ENCODE results near the gene WDR48.

WDR48 gene

DNA sequence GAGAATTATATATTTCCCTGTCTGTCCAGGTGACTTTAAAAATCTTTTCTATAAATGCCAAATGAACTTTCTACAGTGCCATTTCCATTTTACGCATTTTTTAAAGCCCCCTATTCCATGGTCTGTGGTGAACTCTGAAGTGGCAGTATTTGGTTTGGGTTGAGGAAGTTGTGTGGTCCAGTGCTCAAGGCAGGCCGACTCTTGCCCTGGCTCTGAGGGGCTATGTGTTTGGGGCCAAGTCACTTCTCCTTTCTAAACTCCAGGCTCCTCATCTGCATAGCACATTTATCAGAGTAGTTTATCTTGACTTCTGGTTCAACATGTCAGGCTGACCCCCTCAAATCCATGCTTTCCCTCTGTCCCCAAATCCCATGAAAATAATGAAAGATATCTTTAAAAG is 69.8 kb downstream of the WDR48 start:
- no peak for DNase-seq (ENCODE audit: low read depth, low spot score)

DNA sequence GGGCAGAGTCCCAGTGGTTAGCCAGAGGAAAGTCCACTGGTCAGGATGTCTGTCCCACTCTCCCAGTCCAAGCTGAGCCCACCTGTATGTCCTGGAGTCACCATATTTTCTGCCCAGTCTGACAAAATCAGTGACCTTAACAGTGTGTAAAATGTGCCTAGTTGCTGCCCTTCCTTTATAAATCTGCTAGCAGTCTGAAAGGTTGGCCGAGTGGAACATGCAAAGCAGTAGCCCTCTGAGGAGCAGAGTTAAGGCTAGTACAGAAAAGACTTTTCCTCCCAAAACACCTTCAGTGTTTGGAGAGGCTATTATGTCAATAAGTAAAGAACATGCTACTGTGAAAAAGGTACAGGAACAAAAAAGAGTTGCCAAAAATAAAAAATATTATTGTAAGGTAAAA is 71.0 kb downstream of the WDR48 start:
- DNase-seq (ENCODE audit: low read depth, low spot score): no peak

DNA sequence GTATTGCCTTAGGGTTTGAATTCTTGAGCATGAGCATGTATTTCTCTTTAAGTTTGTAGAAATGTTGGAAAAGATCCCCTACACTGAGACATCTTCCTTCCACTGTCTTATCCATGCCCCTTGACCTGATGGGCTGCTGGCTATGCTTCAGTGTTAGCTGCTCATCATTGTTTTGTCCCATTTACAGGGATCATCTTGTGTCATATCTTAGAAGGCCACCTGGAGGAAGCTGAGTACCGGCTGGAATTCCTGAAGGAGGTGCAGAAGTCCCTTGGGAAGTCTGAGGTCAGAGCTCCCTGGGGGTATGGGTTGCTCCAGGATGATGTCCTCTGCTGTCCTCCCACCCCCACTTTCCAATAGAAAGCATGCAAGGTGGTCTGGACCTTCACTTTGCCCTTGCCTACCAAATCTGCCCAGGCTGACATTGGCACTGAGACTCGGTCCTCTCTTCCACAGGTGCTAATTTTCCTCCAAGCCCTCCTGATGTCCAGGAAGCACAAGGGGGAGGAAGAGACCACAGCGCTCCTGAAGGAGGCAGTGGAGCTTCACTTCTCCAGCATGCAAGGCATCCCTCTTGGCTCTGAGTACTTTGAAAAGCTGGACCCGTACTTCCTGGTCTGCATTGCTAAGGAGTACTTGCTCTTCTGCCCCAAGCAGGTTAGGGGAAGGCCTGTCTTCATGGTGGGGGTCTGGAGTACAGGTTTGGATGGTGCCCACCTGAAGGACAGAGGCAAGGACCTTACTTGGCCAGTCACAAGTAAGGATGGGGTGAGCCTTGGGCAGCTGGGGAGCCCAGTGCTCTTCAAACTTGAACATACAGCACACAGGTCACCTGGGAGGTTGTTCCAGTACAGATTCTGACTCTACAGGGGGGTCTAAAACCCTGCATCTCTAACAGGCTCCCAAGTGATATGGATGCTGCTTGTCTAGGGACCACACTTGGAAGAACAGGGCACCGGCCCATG is 73.3 kb downstream of the WDR48 start:
- DNase-seq (ENCODE audit: low read depth, low spot score): no peak

DNA sequence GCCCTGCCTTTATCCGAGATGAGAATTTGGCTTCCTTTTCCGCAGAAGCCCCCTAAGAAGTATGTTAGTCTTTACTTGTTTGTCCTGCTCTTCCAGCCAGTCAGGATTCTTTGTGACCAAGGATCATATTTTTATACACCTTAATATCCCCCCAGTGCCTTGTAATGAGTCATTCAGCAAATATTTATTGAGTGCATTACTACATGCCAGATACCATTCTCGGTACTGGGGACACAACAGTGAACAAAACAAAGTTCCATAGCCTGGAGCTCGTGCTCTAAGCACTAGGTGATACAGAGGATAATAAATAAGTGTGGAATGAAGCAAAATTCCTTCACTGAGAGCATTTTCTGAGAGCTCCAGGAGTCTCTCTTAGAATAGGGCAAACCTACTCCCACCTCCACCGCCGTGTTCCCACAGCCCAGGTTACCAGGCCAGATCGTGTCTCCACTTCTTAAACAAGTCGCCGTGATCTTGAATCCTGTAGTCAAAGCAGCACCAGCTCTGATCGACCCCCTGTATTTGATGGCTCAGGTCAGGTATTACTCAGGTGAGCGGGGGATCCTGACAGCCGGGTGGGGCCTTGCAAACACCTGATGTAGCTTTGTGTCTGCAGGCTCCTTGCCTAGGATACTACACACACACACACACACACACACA is 74.2 kb downstream of the WDR48 start:
- DNase-seq (ENCODE audit: low read depth, low spot score): no peak

DNA sequence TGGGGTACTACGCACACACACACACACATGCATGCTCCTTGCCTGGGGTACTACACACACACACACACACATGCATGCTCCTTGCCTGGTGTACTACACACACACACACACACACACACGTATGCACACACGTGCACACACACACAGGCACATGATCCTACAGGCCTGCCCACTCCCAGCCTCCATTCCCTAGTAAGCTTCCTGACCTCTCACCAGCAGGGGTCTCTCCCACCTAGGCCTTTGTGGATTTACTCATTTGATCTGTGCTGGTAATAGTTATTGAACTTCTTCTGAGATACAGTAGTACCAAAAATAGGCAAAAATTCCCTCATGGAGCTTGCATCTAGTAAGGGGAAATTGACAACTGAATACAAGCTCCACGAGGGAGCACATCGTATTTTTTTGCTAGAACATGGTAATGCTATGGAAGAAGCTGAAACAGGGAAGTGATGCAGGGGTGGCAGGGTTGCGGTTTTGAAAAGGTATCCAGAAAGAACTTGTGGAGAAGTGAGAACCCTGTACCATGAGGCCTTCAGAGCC is 74.8 kb downstream of the WDR48 start:
- DNase-seq (ENCODE audit: low read depth, low spot score): no peak

DNA sequence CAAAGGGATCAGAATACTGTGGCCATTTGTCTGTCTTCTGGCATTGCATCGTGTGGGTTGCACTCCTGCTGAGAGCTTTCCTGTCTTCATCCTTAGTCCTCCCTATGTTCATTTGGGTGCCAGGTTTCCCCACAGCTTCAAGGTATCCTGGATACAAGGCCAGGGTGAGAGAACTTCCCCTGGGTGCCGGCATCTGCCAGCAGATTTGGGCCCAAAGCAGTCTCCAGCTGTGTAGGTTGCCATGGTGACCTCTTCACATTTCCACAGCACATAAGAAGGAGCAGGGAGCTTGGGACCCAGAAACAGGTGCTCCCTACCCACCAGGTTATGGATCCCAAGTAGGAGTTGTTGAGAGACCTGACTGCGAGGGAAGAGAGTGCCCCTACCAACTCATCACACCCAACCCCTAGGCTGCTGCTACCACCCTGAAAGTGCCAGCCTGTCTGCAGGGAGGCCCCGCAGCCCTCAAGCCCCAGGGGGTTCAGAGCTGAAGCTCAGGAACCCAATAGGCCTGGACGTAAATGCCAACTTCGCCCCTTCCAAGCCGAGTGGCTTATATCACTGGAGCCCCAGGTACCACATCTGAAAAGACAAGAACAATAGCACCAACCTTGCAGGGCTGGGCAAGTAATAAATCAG is 75.6 kb downstream of the WDR48 start:
- no peak for DNase-seq (ENCODE audit: low read depth, low spot score)

DNA sequence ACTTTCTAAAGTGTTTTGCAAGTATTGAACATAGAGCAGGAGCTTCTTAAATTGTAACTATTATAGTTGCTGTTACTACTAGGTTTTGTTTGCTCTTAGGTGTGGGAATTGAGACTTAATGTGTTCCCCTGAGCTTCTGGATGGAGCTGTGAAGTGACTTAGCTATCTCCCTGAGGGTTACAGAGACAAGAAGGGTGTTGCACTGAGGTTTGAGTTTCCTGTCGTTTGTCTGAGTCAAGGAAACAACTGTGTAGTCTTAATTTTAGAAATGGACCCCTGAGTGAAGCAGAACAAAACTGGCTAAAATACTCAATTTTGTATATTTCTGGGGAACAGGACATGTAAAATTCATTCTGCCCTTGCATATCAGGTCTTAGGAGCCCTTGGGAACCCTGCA is 76.1 kb downstream of the WDR48 start:
- no peak for DNase-seq (ENCODE audit: low read depth, low spot score)

DNA sequence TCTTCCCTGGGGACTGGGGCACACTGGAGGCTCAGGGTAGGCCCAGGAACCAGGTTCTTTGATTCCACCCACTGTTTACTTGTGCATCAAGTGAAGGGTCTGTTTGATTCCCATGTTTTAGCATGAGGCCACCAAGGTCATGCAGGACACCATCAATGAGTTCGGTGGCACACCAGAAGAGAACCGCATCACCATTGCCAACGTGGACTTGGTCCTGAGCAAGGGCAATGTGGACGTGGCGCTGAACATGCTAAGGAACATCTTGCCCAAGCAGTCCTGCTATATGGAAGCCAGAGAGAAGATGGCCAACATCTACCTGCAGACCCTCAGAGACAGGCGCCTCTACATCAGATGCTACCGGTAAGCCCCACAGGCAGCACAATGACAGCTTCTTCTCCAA is 77.1 kb downstream of the WDR48 start:
- DNase-seq (ENCODE audit: low read depth, low spot score): no peak

DNA sequence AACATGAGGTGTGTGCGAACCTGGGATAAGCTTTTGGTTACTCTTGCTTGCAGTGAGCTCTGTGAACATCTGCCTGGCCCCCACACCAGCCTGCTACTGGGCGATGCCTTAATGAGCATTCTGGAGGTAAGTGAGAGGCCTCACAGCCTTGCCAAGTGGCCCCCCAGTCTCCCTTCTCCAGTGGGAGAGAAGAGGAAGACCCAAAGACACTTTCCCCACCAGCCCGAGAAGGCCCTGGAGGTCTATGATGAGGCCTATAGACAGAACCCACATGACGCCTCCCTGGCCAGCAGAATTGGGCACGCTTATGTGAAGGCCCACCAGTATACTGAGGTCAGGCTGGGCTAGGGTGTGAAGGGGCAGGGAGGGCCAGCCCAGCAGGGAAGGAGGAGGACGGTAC is 78.2 kb downstream of the WDR48 start:
- DNase-seq (ENCODE audit: low read depth, low spot score): no peak

DNA sequence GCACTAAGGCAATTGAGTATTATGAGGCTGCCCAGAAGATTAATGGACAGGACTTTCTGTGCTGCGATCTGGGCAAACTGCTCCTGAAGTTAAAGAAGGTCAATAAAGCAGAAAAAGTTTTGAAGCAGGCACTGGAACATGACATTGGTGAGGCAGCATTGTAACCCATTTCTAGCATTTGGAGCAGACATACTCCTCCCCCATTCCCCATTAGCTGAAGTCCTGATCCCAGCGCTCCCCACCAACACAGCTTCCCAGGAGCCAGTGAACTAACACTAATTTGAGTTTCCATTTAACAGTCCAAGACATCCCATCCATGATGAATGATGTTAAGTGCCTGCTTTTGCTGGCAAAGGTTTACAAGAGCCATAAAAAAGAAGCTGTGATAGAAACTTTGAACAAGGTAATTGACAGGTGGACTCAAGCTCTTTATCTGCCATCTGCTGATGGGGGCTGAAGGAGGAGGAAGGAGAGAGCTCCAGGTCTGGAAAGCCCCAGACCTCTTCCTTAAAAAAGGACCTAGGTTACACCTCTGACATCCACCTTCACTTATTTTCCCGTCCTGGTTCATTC is 79.0 kb downstream of the WDR48 start:
- DNase-seq (ENCODE audit: low read depth, low spot score): no peak

DNA sequence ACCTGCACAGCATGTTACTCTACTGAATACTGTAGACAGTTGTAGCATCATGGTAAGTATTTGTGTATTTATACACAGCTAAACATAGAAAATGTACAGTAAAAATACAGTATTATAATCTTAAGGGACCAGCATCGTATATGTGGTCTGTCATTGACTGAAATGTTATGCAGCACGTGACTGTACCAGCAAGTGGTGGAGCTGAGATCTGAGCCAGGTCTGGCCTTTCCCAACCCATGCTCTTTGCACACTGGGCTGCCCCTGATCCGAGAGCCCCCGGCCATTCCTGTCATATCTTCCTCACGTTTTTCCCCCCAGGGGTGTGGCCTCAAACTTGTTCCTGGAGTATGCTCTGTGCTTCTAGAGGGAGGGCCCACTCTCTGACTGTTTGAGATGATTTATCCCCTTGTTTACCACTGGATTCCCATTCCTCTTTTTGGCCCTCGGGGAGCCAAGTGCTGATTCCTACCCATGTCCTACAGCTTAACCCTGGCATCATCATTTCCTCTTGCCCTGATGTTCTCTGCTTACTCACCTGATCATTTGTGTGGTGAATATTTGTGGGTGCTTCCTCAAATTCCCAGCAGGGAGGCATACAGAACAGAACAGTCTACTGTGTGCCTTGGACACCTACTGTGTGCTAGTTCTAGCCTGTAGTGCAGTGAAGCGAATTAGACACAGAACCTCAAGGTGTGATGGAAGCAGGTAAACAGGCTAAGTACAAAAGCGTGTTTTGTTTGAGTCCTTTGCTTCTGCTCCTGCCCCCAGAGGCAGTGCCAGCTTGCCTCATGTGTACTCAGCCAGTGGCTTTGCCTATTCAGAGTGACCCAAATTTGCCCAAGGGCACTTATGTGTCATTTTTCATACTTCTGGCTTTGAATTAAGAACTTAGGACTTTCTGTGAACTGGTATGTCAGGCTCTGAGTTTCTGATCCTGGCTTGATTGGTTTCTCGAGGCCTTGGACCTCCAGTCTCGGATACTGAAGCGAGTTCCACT is 80.6 kb downstream of the WDR48 start:
- no peak for DNase-seq (ENCODE audit: low read depth, low spot score)

DNA sequence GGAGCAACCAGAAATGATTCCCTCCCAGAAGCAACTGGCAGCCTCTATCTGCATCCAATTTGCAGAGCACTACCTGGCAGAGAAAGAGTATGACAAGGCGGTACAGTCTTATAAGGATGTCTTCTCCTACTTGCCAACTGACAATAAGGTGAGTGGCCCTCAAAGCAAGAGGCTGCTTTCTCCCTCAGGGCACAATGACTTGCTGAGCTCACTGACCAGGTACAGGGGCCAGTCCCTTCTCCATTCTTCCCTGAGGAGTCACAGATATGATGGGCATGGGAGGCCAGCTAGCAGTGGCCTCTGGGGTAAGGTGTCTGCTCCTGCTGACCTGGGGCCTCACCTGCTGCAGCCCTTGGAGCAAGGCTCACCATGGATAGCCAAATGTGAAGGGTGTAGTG is 81.3 kb downstream of the WDR48 start:
- DNase-seq (ENCODE audit: low read depth, low spot score): no peak

DNA sequence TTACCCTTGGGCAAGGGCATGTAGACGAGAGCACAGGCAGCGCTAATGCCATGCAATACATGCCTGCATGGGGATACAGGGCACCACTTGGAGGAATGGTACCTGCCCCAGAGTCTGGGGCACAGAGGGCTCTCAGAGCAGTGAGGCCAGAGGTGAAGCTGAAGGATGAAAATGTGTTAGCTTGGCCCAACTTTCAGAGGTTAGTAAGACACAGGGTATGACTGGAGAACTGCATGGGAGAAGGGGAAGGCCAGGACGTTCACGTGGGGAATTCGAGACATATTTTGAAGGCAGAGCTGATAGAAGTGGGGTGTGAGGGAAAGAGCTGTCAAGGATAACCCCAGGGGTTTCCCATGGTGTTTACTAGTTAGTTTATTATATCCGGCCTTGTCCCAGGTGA is 82.0 kb downstream of the WDR48 start:
- no peak for DNase-seq (ENCODE audit: low read depth, low spot score)

DNA sequence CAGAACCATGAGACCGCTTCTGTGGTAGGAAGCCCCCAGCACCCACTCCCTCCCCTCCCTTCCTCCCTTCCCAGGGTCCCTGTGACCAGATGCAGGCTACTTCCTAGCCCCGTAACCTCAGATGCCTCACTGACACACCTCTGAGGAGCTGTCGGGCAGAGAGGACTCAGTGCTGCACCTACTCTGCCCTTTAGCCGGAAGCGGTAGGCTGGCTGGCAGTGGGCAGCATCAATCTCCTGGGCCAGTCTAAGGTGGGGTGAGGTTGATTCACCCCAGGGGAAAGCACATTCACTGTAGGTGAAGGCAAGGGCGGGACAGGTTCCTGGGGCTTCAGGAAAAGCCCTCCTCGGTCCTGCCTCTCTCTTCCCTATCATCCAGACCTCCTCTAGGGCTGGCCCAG is 82.5 kb downstream of the WDR48 start:
- no peak for DNase-seq (ENCODE audit: low read depth, low spot score)

DNA sequence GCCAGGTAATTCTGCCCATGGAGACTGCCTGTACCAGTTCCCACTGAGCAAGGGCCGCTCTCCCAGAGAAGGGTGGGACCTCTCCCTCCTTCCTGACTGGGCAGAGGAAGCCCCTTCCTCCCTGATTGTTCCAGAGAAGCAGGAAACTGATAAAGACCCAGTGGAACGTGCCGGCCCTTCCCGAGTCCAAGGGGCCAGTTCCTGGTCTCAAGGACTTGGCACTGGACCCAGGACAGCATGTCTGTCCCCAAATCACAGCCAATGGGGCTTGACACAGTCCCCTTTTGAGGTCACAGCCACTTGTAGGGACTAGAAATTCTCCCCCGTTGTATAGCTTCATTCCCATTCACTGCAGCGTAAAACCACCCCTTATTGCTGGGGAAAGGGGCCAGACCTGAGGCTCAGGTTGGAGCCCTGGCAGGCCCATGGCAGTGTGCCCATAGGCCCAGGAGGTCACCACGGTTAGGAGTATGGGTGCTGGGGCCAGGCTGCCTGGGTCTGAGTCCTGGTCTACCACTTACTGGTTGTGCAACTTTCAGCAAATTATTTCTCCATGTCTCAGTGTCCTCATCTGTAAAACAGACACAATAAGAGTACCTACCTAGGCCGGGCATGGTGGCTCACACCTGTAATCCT is 83.5 kb downstream of the WDR48 start:
- DNase-seq (ENCODE audit: low read depth, low spot score): no peak

DNA sequence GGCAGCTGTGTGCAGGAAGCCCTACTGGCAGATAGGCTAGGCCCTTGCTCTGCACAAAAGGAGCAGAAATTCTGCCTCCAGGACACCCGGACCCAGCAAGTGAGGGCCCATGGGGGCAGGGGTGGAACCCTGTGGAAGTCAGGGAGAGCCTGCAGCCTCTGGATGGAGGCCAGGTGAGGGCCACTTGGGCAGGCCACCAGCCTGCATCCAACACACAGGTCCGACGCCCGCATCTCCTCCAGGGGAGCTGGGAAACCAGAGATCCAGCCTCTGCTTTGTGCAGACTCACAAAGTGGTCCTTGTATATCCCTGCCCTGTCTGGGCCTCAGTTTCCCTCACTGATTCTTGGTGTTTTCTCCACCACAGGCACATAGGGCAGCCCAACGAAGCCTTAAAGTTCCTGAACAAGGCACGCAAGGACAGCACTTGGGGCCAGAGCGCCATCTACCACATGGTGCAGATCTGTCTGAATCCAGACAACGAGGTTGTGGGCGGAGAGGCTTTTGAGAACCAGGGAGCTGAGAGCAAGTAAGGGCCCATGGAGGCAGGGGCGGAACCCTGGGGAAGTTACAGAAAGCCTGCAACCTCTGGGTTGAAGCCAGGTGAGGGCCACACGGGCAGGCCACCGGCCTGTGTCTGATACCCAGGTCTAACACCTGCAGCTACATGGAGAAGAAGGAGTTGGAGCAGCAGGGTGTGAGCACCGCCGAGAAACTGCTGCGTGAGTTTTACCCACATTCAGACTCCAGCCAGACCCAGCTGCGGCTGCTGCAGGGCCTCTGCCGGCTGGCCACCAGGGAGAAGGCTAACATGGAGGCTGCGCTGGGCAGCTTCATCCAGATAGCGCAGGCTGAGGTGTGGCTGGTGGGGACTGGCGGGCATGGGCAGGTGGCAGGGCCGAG is 85.0 kb downstream of the WDR48 start:
- DNase-seq (ENCODE audit: low read depth, low spot score): no peak

DNA sequence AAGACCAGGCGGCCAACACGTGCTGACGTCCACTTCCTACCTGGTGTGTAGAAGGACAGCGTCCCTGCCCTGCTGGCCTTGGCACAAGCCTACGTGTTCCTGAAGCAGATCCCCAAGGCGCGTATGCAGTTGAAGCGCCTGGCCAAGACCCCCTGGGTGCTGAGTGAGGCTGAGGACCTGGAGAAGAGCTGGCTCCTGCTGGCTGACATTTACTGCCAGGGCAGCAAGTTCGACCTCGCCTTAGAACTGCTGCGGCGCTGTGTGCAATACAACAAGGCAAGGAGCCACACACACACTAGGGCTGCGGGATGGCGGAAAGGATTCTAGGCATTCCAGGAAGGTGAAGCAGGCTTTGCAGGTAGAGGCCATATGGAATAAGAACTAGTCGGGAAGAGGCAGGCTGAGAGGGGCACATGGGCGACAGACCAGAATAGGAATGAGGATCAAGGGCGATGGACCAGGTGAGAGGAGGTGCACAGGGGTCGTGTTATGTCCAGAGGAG is 85.7 kb downstream of the WDR48 start:
- no peak for DNase-seq (ENCODE audit: low read depth, low spot score)

DNA sequence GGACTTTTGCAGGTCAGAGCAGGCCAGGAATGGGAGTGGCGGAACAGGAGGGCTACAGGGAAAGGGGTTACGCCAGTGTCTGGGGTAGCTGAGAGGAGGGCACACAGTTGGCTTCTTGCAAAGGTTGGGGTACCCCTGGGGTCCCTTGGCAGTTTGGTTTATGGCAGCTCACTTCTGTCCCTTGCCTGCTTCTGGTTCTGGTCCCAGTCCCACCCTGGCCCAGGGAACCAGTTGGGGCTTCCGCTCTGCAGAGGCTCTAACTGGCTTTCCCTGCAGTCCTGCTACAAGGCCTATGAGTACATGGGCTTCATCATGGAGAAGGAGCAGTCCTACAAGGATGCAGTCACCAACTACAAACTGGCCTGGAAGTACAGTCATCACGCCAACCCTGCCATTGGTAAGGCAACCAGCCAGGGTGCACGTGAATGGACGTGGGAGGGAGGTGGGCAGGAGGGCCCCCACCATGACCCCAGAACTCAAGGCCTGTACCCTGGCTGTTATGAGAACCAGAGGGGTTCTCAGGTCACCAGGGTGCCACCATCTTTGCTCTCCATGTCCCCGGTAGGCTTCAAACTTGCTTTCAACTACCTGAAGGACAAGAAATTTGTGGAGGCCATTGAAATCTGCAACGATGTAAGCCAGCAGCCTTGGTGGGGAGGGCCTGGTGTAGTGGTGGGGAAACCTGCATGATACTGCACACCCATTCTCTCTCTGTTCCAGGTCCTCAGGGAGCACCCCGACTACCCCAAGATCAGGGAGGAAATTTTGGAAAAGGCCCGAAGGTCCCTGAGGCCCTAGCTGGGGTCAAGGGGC is 86.4 kb downstream of the WDR48 start:
- DNase-seq (ENCODE audit: low read depth, low spot score): no peak

All from brain pericyte (primary cell).